Gastrocnemius medialis (tissue), 4 donors: ENCODE results near the gene TRAPPC8.

Experiments
- CTCF ChIP-seq, 5 experiments: fragments of 450-650 bp in 3 of 5; fragments of 200-600 bp in 2 of 5; sonication (generic) in 2 of 5; IDR thresholded peaks in 4 of 5; conservative IDR thresholded peaks in 1 of 5; 1 replicate in 4 of 5; 2 replicates in 1 of 5; pipeline ENCODE4 v1.5.1; 2016 to 2019; ENCODE audit warnings: antibody characterized with exemption in 5 of 5, mild to moderate bottlenecking in 3 of 5, moderate library complexity in 3 of 5
- POLR2A ChIP-seq, 2 donors: fragments of 450-650 bp; IDR thresholded peaks; one replicate each; pipeline ENCODE4 v1.6.1; 2017; ENCODE audit warnings: antibody characterized with exemption in 2 of 2, mild to moderate bottlenecking in 2 of 2, moderate library complexity in 2 of 2

DNA sequence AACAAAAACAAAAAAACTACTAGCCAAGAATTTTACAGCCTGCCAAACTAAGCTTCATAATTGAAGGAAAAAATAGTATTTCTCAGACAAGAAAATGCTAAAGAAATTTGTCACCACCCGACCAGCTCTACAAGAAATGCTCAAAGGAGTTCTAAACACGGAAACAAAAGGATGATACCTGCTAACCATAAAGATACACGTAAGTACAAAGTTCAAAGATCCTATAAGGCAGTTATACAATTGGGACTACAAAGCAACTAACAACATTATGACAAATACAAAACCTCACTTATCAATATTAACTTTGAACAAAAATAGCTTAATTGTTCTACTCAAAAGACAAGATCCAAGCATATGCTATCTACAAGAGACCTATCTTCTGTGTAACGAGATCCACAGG, 64.6 kb downstream of the TRAPPC8 start:
- TF ChIP-seq CTCF (IDR thresholded peaks at IDR 0.05 in 4 of 5, conservative IDR thresholded peaks at IDR 0.05 in 1 of 5) (no peak), POLR2A (IDR thresholded peaks at IDR 0.05) (no peak)
